Mucosa of descending colon (tissue), 3 donors: ENCODE measurements around the gene HLA-DMB. TPM values are rescaled to one million over a fixed set of nuclear protein-coding genes. Genes with fewer than 3 reads are reported as not detected.

Source experiments
- ATAC-seq: fragments of 200-7000 bp; cut with Tn5 transposase; one replicate; pipeline ENCODE4 v1.9.1; 2020; ENCODE audit warnings: mild to moderate bottlenecking, moderate library complexity
- DNase-seq, 3 donors: peaks; one replicate each; pipeline ENCODE4 v3.0.0-alpha.2; 2020
- H3K36me3 ChIP-seq: fragments of 200-600 bp; one replicate; pipeline ENCODE4 v1.8.0; 2021; ENCODE audit warnings: low read depth, mild to moderate bottlenecking
- H3K4me1 ChIP-seq: fragments of 200-600 bp; one replicate; pipeline ENCODE4 v1.8.0; 2021; ENCODE audit warnings: low read depth, mild to moderate bottlenecking
- H3K4me3 ChIP-seq: fragments of 200-600 bp; one replicate; pipeline ENCODE4 v1.8.0; 2021; ENCODE audit warnings: mild to moderate bottlenecking
- H3K9me3 ChIP-seq: fragments of 200-600 bp; one replicate; pipeline ENCODE4 v1.8.0; 2021; ENCODE audit warnings: mild to moderate bottlenecking
- CTCF ChIP-seq: fragments of 200-600 bp; IDR thresholded peaks from one replicate; pipeline ENCODE4 v1.8.0; 2022; ENCODE audit warnings: antibody characterized with exemption, mild to moderate bottlenecking
- intact Hi-C, 2 donors: fragments of 100-400 bp; cut with DNase I in 1 of 2; cut with micrococcal nuclease in 1 of 2; formaldehyde crosslinking; loops; one replicate each; pipeline versions ENCODE4 v1.11.0 to v1.11.1; 2022; cut with DNase I, micrococcal nuclease
- total RNA-seq, 3 donors: library from RNA; stranded (reverse); fragmentation: NEBNext Ultra II Directional in 2 of 3; extraction: Animal tissue kit (Norgen Biotek cat#: 25700) in 2 of 3; gene quantifications; one replicate each; pipeline versions ENCODE4 v1.2.1 to v1.2.4, GENCODE V29; 2021 to 2023
- donor health status: DM: no; HTN: no; CAD: no; lungs with moderate emphysema.
- donor health status: DM: no; HTN: no; CAD: no.
- donor health status: DM: no; HTN: yes; CAD: no.

Gene HLA-DMB
- total RNA-seq, 3 donors from 2014 or later = 10.8 to 27.1 (median 22.8) TPM

GRCh38 chr6:32973144-32974015 lies 32.6 kb upstream of the HLA-DMB start:
- DNase-seq = peak in 2 of 3 donors; percentile 61 to 72
- Histone ChIP-seq H3K9me3 (no peaks in the 10 kb centered on the region), H3K36me3 (peaks cover 16% of the 10 kb centered on the region), H3K4me1 (peaks cover 37% of the 10 kb centered on the region), H3K4me3 (peak overlapping the region; percentile 86)
- intact Hi-C loops = no loop called here
- ATAC-seq = no peak
- no peak for TF ChIP-seq CTCF

GRCh38 chr6:32972353-32973143 lies 31.7 kb upstream of the HLA-DMB start:
- intact Hi-C loops = no loop called here
- peaks cover 30% of the 10 kb centered on the region for H3K4me1 ChIP-seq
- H3K9me3 ChIP-seq = no peaks in the 10 kb centered on the region
- H3K4me3 ChIP-seq = peak overlapping the region; percentile 86
- peak; percentile 1 for ATAC-seq
- peaks cover 16% of the 10 kb centered on the region for H3K36me3 ChIP-seq
- no peak for TF ChIP-seq CTCF
- DNase-seq = peak in 1 of 3 donors; percentile 79

- H3K4me3 ChIP-seq = peak overlapping the region; percentile 86
- peaks cover 29% of the 10 kb centered on the region for H3K4me1 ChIP-seq
- H3K36me3 ChIP-seq = peaks cover 16% of the 10 kb centered on the region
- DNase-seq (peak; percentile 99 to 100 (median 100)), ATAC-seq (peak; percentile 61)
- no peak for TF ChIP-seq CTCF
- H3K9me3 ChIP-seq = no peaks in the 10 kb centered on the region
- intact Hi-C loops = no loop called here
Measured at GRCh38 chr6:32971581-32972352, 30.9 kb upstream of the HLA-DMB start.

GRCh38 chr6:32971242-32971580 lies 30.4 kb upstream of the HLA-DMB start:
- Histone ChIP-seq H3K4me1 (peaks cover 29% of the 10 kb centered on the region), H3K36me3 (peaks cover 10% of the 10 kb centered on the region), H3K9me3 (no peaks in the 10 kb centered on the region), H3K4me3 (peak overlapping the region; percentile 33)
- DNase-seq (no peak), ATAC-seq (no peak)
- intact Hi-C loops = no loop called here
- no peak for TF ChIP-seq CTCF
